Activated CD4-positive, alpha-beta T cell treated with anti-CD3 and anti-CD28 coated beads for 24 hours (primary cell): ENCODE measurements around the gene SH3BGR.
"Not testable (repeated sequence)": the region's sequence is repeated elsewhere in the genome, so short reads cannot be mapped to it uniquely, and the experiment has no call there.

ENCODE experiments used
- DNase-seq, 2 donors: peaks; one replicate each; pipeline ENCODE4 v3.0.0-alpha.2; 2020; ENCODE audit warnings: low read depth in 2 of 2

The SH3BGR gene

DNA sequence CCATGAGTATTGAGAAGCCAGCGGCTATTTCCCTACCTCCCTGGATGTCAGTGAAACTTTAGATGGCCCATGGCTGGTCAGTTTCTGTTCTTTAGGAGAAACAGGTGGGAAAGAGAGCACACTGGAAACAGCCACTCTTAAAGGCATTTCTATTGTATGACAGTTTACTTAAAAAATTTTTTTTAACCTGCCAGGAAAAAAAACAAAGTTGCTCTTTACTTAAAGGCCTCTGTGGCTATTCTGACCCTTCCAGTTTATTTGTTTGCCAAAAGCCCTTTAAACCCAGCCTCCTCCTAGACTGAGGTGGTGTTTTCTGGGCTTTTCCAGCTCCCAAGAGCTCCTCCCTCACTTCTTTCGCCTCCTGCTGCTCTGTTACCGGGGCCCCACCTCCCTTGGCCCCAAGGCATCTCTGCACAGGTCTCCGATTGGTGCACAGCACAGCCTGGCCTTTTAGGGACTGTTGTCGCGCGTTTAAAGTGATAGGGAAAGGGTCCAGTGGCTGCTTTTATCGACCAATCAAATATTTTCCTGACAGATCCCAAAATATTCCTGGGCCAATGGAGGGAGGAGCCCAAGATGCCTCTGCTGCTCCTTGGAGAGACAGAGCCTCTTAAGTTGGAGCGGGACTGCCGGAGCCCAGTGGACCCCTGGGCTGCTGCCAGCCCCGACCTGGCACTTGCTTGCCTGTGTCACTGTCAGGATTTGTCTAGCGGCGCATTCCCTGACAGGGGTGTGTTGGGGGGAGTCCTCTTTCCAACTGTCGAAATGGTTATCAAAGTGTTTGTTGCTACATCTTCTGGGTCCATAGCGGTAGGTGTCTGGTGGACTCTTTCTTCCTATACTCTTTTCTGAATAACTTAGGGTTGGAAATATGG is at the start of gene SH3BGR:
SH3BGR (plus strand) TSS at position 639 of the 875 bp plus-strand sequence; CDS start at position 766, 127 bp downstream.
- DNase-seq = no peak

DNA sequence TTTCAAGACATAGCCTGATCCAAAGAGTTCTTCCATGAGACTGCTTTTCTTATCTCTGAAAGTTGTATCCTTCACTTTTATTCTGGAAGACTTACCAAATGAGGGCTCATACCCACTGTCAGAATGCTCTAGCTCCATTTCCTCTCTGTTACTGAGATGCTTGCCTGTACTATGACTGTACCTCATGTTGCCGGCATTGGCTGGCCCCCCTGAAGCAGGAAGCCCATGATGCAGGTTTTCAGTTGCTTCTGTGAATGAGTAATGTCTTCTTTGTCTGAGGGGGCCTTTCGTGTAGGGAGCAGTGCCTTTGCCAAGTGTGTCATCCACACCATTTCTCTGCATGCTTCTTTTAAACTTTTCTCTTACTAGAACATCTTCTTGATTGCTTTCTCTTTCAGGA is 45.7 kb upstream of the SH3BGR start:
- DNase-seq = no peak

DNA sequence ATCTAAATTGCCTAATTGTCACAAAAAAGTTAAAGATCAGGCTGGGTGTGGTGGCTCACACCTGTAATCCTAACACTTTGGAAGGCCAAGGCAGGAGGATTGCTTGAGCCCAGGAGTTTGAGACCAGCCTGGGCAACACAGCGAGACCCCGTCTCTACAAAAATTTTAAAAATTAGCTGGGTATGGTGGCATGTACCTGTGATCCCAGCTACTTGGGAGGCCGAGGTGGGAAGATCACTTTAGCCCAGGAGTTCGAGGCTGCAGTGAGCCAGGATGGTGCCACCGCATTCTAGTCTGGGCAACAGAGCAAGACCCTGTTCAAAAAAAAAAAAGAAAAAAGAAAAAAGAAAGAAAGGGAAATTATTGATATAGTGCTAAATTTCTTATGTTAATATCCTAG is 32.6 kb upstream of the SH3BGR start:
- not testable (repeated sequence) for DNase-seq

DNA sequence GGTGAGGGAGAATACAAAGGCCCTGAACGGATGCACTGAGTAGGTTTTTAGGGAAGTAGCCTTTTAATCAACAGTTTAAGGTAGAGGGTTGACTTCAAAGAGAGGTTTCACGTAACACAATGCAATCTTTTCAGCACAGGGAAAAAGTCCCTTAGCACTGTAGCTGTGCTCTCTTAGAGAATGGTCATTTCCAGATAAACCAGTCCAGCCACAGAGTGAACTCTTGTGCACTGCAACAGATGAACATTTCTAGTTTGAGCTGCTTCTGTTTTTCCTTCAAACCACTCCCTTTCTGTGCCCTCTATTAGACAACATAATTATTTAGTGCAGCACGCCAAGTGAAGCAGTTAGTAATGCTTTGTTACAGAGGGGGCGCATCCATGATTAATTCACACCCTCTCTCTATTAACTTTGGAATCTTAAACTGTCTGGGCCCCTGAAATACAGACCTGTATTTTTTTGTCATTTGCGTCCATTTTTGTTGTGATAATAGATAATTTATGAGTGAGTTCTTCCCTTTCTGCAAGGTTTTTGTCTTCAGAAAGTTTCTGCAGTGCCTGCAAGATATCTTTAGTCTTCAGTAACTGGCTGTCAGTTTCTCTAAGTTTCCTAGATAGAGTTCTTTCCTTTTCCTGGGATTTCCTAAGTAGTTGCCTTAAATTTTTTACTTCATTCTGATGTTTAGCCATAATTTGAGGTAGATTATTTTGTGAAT is 29.1 kb upstream of the SH3BGR start:
- DNase-seq = no peak

DNA sequence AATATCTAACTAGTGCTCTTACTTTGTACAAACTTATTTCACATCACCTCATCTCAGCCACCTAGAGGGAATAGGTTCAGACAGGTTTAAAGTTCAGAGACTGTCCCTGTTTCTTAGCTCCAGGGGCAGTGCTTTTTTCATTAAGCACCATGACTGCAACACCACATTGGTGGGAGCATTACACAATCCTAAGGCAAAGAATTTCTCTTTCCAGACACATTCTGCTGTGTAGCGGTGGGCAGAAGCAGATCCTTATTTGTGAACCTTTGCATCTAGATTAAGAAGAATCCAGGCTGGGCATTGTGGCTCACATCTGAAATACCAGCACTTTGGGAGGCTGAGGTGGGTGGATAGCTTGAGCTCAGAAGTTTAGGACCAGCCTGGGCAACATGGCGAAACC is 22.3 kb upstream of the SH3BGR start:
- no peak for DNase-seq

DNA sequence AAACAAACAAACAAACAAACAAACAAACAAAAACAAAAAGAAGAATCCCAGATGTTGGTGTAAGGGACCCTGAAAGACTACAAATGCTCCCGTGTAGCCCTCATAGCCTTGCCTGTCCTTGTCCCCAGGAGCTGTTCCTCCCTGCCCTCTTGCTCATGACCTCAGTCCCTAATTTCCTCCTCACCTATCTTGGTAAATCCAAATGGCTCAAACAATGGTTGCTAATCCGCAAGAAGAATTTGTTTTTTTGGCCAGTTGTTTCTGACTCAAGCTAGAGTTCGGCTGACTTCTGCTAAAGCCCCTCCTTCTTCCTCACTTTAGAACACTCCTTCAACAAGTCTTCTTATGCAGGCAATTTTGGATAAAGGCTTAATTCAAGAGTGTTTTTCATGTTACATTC is 21.8 kb upstream of the SH3BGR start:
- no peak for DNase-seq

DNA sequence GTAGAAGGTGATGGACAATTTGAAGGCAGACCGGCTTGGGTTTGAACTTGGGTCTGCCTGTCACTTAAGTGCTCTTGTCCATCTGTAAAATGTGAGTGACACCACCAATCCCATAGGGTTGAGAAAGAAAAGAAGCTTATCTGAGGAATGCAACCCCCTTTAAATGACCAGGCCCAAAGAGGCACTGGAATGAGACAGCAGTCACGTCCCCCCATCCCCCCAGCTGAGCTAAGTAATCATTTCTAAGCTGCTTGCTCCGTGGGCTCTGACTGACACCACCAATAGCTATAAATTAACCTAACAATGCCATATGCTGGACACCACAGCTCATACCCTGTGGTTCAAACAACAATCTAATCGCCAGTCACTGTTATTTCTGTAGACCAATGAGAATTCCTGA is 21.3 kb upstream of the SH3BGR start:
- no peak for DNase-seq

DNA sequence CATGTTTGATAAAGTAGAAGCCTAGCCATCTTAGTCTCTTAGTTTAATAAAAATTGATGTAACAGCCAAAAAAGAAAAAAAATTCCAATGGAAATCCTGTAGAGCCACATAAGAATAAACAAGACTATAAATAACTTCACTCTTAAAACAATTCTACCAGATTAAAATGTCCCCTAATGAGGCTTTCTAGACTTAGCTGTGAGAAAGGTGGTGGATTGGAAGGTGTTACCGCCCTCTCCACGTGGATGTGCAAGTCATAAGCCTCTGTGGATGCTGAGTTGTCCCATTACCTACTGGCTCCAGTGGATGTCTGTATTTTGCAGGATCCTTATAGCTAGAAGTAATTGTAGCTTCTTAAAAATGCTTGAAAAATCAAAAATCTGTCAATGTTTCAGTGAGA is 20.8 kb upstream of the SH3BGR start:
- no peak for DNase-seq

DNA sequence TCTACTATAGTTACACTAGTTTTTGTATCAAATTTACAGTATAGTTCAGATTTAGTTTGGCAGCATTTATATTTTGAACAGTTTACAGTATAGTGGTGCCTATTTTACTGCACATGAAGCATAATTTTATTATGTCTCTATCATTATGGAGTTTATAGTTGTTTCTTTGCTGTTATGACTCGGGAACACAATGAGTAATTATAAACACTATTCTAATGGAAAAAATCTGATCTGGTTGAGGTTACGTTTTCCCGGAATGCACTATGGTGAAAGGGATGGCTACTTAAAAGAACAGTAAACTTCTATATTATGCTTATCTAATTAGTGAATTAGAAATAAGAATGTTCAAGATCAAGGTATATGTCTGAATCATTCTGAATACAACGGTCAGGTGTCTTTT is 16.8 kb upstream of the SH3BGR start:
- no peak for DNase-seq

DNA sequence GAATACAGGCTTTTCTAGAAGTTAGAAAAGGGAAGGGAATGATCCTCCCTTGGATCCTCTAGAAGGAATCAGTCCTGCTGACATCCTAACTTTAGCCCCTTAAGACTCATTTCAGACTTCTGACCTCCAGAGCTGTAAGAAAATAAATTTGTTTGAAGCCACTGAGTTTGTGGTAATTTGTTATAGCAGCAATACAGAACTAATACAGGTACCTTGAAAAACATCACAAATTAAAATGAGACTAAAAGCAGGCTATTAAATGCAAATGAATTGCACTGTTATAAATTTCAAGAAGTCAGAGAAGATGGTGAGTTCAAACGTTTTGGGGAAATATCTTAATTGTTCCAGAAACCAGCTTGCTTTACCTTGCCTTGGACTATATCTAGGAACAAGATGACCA is 12.5 kb upstream of the SH3BGR start:
- no peak for DNase-seq

DNA sequence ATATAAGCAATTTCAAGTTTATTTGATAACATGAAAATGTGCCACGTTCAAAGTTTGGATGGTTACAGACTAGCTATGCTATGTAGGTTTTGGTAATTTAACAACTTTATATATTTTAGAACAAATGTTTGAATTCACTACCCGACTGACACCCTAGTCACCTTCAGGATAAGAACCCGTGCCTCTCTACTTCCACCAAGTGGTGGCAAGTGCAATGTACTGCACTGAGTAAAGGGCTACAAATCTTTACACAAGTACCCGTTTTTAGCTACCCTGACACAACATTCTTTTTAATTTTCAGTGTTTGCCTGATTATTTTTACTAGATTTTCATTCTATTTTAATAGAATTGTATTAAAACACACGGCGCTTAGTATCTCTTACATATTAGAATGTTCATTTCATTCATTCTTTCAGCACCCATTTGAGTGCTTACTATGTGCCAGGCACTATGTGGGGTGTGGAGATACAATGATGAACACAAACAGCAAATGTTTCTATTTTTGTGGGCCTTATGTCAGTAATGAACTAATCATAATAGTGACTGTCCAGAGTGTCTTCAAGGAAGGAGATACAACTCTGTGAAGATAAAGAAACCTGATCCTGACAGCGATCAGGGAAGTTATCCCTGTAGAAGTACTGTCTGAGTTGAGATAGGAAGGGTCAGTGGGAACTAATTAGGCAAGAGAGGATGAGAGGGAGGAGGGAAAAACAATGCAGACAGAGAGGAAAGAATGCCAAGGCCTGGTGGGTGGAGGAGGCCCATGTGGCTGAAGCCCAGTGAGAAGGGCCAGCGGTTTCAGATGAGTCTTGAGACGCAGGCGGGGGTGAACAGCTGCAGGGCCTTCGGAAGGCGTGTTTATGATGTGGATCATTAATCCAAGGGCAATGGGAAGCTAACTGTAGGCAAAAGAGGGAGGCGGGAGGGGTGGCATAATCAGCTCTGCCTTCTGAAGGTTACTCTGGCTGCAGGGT is 10.0 kb upstream of the SH3BGR start:
- peak in 1 of 2 donors; percentile 14 for DNase-seq

DNA sequence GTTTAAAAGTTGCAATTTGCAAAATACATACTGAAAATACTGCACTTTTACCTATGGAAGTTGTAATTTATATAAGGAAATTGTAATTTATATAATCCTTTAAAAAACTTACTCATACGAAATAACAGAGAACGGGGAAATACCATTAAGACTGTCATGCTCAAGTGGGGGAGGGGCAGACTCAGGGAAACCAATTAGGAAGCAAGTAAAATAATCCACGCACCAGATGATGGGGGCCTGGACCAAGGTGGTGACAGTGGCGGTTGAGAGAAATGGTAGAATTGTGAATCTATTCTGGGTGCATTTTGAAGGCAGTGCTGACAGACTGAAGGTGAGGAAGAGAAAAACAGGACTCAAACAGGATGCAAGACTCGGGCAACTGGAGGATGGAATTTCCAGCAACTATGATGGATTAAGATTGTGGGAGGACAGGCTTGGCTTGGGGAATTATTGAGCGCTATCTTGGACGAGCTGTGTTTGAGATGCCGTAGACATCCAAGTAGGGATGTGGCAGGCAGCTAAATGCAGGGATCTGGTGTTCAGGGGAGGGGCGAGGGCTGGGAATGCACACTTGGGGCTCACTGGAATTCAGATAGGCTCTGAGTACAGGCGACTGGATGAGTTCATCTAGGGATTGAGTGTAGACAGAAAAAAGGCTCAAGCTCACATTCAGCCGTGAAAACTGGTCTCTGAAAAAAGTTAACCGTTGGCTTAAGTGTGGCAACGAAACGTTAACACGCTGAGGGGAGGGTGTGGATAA is 7.2 kb upstream of the SH3BGR start:
- no peak for DNase-seq

DNA sequence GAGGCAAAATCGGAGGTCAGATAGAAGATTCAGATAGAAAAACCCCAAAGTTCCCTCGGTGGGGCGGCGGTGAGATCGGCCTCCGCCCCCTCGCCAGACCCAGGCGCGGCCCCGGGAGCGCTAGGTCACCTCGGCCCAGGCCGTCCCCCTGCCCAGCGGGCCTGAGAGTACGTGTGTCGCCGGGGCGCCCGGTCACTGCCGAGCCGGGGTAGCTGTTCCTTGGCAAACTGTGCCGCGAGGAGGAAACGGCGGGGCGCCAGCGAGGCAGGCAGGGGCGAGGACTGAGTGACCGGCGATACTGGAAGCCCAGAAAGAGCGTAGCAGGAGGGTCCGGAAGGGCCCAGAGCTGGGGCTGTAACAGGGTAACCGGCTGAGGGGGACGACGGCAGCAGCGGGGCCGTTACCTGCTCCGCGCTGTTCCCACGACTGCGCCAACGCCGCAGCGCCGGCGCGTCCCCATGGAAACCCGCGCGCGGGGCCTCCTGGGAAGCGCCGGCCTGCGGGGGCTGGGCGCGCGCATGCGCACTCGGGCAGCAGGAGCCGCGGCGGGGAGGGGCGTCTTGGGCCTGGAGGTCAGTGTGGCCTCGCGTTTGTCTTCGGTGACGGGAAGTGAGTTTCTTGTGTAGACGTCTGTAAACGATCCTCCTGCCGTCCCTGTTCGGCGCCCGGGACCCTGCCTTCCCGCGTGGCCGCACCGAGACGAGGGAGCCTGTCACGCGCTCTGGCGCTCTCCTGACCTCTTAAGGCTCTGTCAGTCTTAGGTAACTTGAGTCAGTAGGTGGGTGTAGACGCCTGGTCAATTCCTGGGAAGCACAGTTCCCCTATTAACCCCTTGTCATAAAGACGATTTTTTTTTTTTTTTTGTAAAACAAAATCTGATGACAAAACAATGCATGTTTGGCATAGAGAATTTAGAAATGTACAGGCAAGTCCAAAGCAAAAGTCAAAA is 6.2 kb upstream of the SH3BGR start, which contains the start of gene LCA5L:
LCA5L (minus strand) TSS at position 458 of the 949 bp plus-strand sequence. CDS start 17,285 bp downstream, outside the sequence.
- peak; percentile 84 to 85 for DNase-seq

DNA sequence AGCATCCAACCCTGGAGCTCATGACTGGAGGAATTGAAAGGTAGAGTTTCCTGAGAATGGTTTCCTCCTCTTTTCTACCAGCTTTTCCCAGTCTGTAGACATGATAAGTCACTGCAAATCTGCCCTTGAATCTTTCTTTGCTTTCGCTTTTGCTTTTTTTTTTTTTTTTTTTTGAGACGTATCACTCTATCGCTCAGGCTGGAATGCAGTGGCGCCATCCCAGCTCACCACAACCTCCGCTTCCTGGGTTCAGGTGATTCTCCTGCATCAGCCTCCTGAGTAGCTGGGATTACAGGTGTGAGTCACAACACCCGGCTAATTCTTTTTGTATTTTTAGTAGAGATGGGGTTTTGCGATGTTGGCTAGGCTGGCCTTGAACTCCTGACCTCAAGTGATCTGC is 4.5 kb upstream of the SH3BGR start:
- no peak for DNase-seq

DNA sequence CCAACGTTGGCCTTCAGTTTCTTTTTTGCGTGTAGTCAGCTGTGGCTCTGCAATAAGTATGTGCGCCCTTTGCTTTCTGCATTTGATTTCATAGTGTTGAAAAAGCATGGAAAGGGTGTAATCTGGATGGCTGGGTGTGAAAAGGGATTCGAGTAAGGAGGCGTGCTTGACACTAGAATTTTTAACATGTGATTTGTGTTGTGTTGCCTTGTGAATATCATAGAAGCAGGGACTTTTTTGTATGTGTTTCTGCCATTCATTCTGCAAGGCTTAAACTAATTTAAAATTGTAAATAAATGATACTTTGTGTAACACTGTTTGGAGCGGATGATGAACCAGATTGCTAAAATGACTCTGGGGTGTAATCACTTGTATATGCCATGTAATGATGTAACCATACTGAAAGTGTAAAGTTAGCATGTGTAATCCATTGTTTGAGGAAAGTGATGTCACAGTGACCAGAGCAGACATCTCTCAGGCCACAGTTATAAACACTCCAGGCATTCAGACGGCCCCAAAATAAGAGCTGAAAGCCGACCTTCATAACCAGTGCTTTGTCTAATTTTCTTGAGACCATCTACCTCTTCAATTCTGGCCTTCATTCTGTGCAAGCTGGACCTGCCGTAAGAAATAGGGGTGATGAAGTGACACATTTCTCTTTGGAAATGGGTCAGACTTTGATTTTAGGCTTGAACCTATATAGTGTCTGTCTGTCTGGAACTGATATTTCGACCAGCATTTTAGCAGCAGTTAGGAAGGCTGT is 618 bp downstream of the SH3BGR start:
- no peak for DNase-seq

DNA sequence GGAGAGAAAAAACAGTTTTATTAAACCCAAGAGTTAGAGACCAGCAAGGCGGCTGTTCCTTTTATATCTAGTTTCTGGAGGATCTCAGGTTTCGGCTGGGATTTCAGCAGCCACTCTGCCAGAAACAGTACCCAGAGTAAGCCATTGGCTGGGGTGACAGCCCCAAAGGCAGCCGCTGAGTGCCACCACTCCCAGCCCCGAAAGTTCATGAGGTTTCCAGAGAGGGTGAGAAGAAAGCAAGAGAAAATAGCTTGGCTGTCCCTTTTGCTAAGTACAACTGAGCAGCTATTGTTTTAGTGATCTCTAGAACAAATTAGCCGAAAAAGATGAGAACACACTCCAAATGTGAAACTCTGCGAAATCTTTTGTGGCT is 1.2 kb downstream of the SH3BGR start:
- no peak for DNase-seq

DNA sequence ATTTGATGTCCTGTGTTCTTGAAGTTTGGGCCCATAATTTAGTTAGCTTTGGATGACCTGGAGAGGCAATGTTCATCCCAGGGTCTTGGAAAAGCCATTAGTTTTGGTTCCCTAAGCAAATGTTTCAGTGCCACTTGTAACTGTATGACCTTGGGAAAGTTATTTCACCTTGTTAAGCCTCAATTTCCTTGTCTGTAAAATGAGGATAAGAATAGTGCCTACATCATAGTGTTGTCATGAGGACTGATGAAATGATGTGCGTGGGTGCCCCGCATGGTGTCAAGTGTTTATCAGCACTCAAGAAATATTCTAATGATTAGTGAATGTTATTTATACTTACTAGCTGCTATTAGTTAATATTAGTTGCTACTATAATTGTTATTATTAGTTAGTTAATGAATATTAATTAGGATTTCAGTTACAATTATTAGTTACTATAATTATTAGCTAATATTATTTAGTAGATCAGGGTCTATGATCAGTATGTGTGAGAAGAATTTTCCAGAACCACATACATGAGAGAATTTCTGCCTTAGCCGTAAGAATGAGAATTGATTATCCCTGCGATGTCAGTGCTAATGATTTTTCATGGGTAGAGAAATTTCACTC is 1.9 kb downstream of the SH3BGR start:
- DNase-seq = no peak

DNA sequence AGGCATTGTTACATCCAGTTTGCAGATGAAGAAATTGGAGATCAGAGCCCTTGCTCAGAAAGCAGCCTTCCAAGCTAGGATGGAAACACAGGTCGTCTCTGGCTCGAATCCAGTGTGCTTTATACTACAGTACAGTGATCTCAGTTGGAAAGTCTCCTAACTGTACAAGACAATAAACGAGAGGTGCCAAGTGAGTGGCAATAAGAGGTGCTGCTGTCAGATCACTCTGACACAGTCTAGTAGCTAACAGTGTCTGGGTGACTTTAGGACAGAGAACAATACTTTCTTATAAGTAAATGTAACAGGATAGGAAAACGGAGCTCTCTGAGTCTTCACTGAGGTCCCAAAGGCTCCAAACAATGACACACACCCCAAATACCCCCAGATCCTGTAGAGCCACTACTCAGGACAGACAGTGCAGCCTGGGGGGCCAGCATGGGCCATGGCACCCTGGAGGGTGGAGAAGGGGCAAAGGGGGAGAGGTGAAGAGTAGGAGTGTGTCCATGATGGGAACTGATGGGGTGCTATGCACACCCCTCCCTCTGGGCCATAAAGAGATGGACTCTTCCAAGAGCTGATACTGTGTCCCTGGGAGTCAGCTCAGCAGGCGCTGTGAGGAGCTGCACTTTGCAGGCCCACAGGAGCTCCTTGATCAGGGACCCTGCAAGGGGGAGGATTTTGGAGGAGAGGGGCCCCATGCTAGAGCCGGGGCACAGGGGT is 3.3 kb downstream of the SH3BGR start:
- no peak for DNase-seq
